ENCODE results near the gene IL19. TPM values are rescaled to one million over a fixed set of nuclear protein-coding genes. Genes with fewer than 3 reads are reported as not detected.

The IL19 gene
- total RNA-seq, 1 experiment from 2014 or later = not detected

GRCh38 chr1:206800411-206800810, 29.8 kb downstream of the IL19 start:
- no TSS peak for BruUV-seq (replicated peaks)
- CTCF ChIA-PET = interaction anchor here (0.6 to 5.7 kb wide), 8 partner anchors 9 to 141 kb away, joined by 3 to 27 read pairs (median 6); partner anchors contain the start of gene IL20
- H3K27me3 Mint-ChIP-seq (ENCODE audit: insufficient read depth, unreplicated experiment) = peaks cover 5% of the 10 kb centered on the region

GRCh38 chr1:206800891-206801290, 30.3 kb downstream of the IL19 start:
- ChIA-PET POLR2A (no interaction called here), CTCF (interaction anchor here (2.2 to 5.7 kb wide), 2 partner anchors 9 to 64 kb away, joined by 7 to 27 read pairs; partner anchors contain the start of gene IL20)
- Mint-ChIP-seq H3K4me3 (ENCODE audit: unreplicated experiment) (no peak overlapping the region), H3K36me3 (ENCODE audit: insufficient read depth, unreplicated experiment) (no peaks in the 10 kb centered on the region), H3K4me1 (ENCODE audit: insufficient read depth, unreplicated experiment) (peaks cover 5% of the 10 kb centered on the region), H3K9me3 (ENCODE audit: unreplicated experiment) (no peaks in the 10 kb centered on the region), H3K27ac (ENCODE audit: low read depth, unreplicated experiment) (no peak overlapping the region), H3K27me3 (ENCODE audit: insufficient read depth, unreplicated experiment) (peaks cover 10% of the 10 kb centered on the region)
- BruUV-seq (replicated peaks) = no TSS peak
- DNase-seq (ENCODE audit: unreplicated experiment) = no peak
- intact Hi-C loops (cut with micrococcal nuclease) = loop anchor here (10.0 kb wide), 1 partner anchor 296 kb away; the partner anchor contains the start of gene RASSF5
- TF ChIP-seq CTCF (IDR thresholded peaks at IDR 0.05; ENCODE audit: unreplicated experiment) = no peak

More at GRCh38 chr1:206800411-206800810, 29.8 kb downstream of the IL19 start:
- Mint-ChIP-seq H3K4me1 (ENCODE audit: insufficient read depth, unreplicated experiment) (peaks cover 5% of the 10 kb centered on the region), H3K9me3 (ENCODE audit: unreplicated experiment) (no peaks in the 10 kb centered on the region), H3K36me3 (ENCODE audit: insufficient read depth, unreplicated experiment) (no peaks in the 10 kb centered on the region), H3K4me3 (ENCODE audit: unreplicated experiment) (no peak overlapping the region), H3K27ac (ENCODE audit: low read depth, unreplicated experiment) (no peak overlapping the region)
- POLR2A ChIA-PET = no interaction called here
- intact Hi-C loops (cut with micrococcal nuclease) = loop anchor here (10.0 kb wide), 1 partner anchor 296 kb away; the partner anchor contains the start of gene RASSF5
- DNase-seq (ENCODE audit: unreplicated experiment) = peak; percentile 28
- TF ChIP-seq CTCF (IDR thresholded peaks at IDR 0.05; ENCODE audit: unreplicated experiment) = no peak

GRCh38 chr1:206801467-206801866, 30.9 kb downstream of the IL19 start:
- ChIA-PET CTCF (interaction anchor here (0.6 to 5.7 kb wide), 4 partner anchors 8 to 111 kb away, joined by 3 to 27 read pairs (median 6); no protein-coding TSS in a partner anchor), POLR2A (interaction anchor here (1.2 kb wide), 1 partner anchor 33 kb away, joined by 5 read pairs; no protein-coding TSS in a partner anchor)
- intact Hi-C loops (cut with micrococcal nuclease) = loop anchor here (10.0 kb wide), 1 partner anchor 297 kb away; the partner anchor contains the start of gene RASSF5
- TF ChIP-seq CTCF (IDR thresholded peaks at IDR 0.05; ENCODE audit: unreplicated experiment) = no peak
- H3K27me3 Mint-ChIP-seq (ENCODE audit: insufficient read depth, unreplicated experiment) = peaks cover 16% of the 10 kb centered on the region
- H3K27ac Mint-ChIP-seq (ENCODE audit: low read depth, unreplicated experiment) = no peak overlapping the region
- no peaks in the 10 kb centered on the region for H3K9me3 Mint-ChIP-seq (ENCODE audit: unreplicated experiment)
- no peaks in the 10 kb centered on the region for H3K36me3 Mint-ChIP-seq (ENCODE audit: insufficient read depth, unreplicated experiment)
- H3K4me1 Mint-ChIP-seq (ENCODE audit: insufficient read depth, unreplicated experiment) = peaks cover 5% of the 10 kb centered on the region
- no TSS peak for BruUV-seq (replicated peaks)
- no peak overlapping the region for H3K4me3 Mint-ChIP-seq (ENCODE audit: unreplicated experiment)
- DNase-seq (ENCODE audit: unreplicated experiment) = no peak

- peak; percentile 50 for DNase-seq (ENCODE audit: unreplicated experiment)
- H3K27me3 Mint-ChIP-seq (ENCODE audit: insufficient read depth, unreplicated experiment) = peaks cover 25% of the 10 kb centered on the region
- no peaks in the 10 kb centered on the region for H3K36me3 Mint-ChIP-seq (ENCODE audit: insufficient read depth, unreplicated experiment)
- no peak overlapping the region for H3K27ac Mint-ChIP-seq (ENCODE audit: low read depth, unreplicated experiment)
- POLR2A ChIA-PET = interaction anchor here (0.6 to 1.2 kb wide), 4 partner anchors 32 to 718 kb away, joined by 3 to 5 read pairs (median 4); no protein-coding TSS in a partner anchor
- intact Hi-C loops (cut with micrococcal nuclease) = loop anchor here (10.0 kb wide), 1 partner anchor 298 kb away; the partner anchor contains the start of gene RASSF5
- TF ChIP-seq CTCF (IDR thresholded peaks at IDR 0.05; ENCODE audit: unreplicated experiment) = no peak
- CTCF ChIA-PET = interaction anchor here (0.8 to 5.7 kb wide), 5 partner anchors 7 to 190 kb away, joined by 3 to 27 read pairs (median 3); partner anchors contain the start of gene EIF2D
- H3K4me1 Mint-ChIP-seq (ENCODE audit: insufficient read depth, unreplicated experiment) = peaks cover 5% of the 10 kb centered on the region
- H3K4me3 Mint-ChIP-seq (ENCODE audit: unreplicated experiment) = no peak overlapping the region
- BruUV-seq (replicated peaks) = no TSS peak
- H3K9me3 Mint-ChIP-seq (ENCODE audit: unreplicated experiment) = no peaks in the 10 kb centered on the region
These were observed 31.8 kb downstream of the IL19 start for GRCh38 chr1:206802401-206802800.
